HFFc6 (cell line): ENCODE results near the gene MRPL37. TPM values are rescaled to one million over a fixed set of nuclear protein-coding genes. Genes with fewer than 3 reads are reported as not detected.
"Not testable (repeated sequence)": the region's sequence is repeated elsewhere in the genome, so short reads cannot be mapped to it uniquely, and the experiment has no call there.

Source experiments
- DNase-seq: peaks from one replicate; pipeline ENCODE4 v3.0.0-alpha.2; 2018
- H3K27ac Mint-ChIP-seq: 2 replicates; pipeline ENCODE4 v1.8.0; 2020; ENCODE audit warnings: mild to moderate bottlenecking, mixed read lengths
- H3K27me3 Mint-ChIP-seq: 2 replicates; pipeline ENCODE4 v1.8.0; 2021; ENCODE audit warnings: mild to moderate bottlenecking, moderate library complexity, mixed read lengths; ENCODE audit not compliant: insufficient read depth
- H3K36me3 Mint-ChIP-seq: 2 replicates; pipeline ENCODE4 v1.8.0; 2021; ENCODE audit warnings: low read depth, mixed read lengths
- H3K4me1 Mint-ChIP-seq: 2 replicates; pipeline ENCODE4 v1.8.0; 2020; ENCODE audit warnings: low read depth, mixed read lengths
- H3K4me3 Mint-ChIP-seq: 2 replicates; pipeline ENCODE4 v1.8.0; 2020; ENCODE audit warnings: mild to moderate bottlenecking, moderate library complexity, mixed read lengths
- H3K9me3 Mint-ChIP-seq: 2 replicates; pipeline ENCODE4 v1.8.0; 2020; ENCODE audit warnings: mild to moderate bottlenecking, mixed read lengths
- CTCF ChIP-seq: fragments of 200-600 bp; sonication (generic); IDR thresholded peaks from 2 replicates; pipeline ENCODE4 v1.5.0; 2021; ENCODE audit warnings: antibody characterized with exemption, mild to moderate bottlenecking
- total RNA-seq, 6 experiments: library from RNA; stranded (reverse); fragmentation: NEBNext Ultra II Directional; extraction: Animal tissue kit (Norgen Biotek cat#: 25700); gene quantifications; 2 replicates in 1 of 6; 3 replicates in 5 of 6; pipeline ENCODE4 v1.2.3, GENCODE V29; 2021

The MRPL37 gene
- total RNA-seq, 6 experiments from 2014 or later: 119 to 135 (median 126) TPM

- no peak for TF ChIP-seq CTCF
- Mint-ChIP-seq H3K27me3 (peaks cover 3% of the 10 kb centered on the region), H3K4me3 (no peak overlapping the region), H3K27ac (peak overlapping the region; percentile 70), H3K36me3 (no peaks in the 10 kb centered on the region), H3K9me3 (no peaks in the 10 kb centered on the region), H3K4me1 (peaks cover 24% of the 10 kb centered on the region)
- peak; percentile 28 for DNase-seq
Observed at GRCh38 chr1:54229281-54229891, 29.4 kb downstream of the MRPL37 start.

GRCh38 chr1:54230507-54231339, 30.8 kb downstream of the MRPL37 start:
- H3K36me3 Mint-ChIP-seq: no peaks in the 10 kb centered on the region
- no peak for DNase-seq

GRCh38 chr1:54233196-54233595, 33.2 kb downstream of the MRPL37 start:
- DNase-seq, H3K4me3 Mint-ChIP-seq, H3K27ac Mint-ChIP-seq, H3K9me3 Mint-ChIP-seq, H3K27me3 Mint-ChIP-seq: not testable (repeated sequence)
- H3K4me1 Mint-ChIP-seq: peaks cover 13% of the 10 kb centered on the region
- peaks cover 13% of the 10 kb centered on the region for H3K36me3 Mint-ChIP-seq

More at GRCh38 chr1:54230507-54231339, 30.8 kb downstream of the MRPL37 start:
- Mint-ChIP-seq H3K27ac (no peak overlapping the region), H3K4me1 (peaks cover 24% of the 10 kb centered on the region), H3K27me3 (peaks cover under 1% of the 10 kb centered on the region), H3K9me3 (no peaks in the 10 kb centered on the region), H3K4me3 (no peak overlapping the region)
- no peak for TF ChIP-seq CTCF

- peaks cover 8% of the 10 kb centered on the region for H3K4me1 Mint-ChIP-seq
- no peak for TF ChIP-seq CTCF
- no peaks in the 10 kb centered on the region for H3K27me3 Mint-ChIP-seq
- H3K27ac Mint-ChIP-seq: no peak overlapping the region
- H3K9me3 Mint-ChIP-seq: no peaks in the 10 kb centered on the region
- peaks cover 13% of the 10 kb centered on the region for H3K36me3 Mint-ChIP-seq
- DNase-seq: no peak
- H3K4me3 Mint-ChIP-seq: no peak overlapping the region
Observed at GRCh38 chr1:54234284-54234683, 34.3 kb downstream of the MRPL37 start.

GRCh38 chr1:54237586-54237985, 37.6 kb downstream of the MRPL37 start:
- Mint-ChIP-seq H3K4me1 (no peaks in the 10 kb centered on the region), H3K27ac (no peak overlapping the region), H3K27me3 (peaks cover 2% of the 10 kb centered on the region), H3K36me3 (peaks cover 13% of the 10 kb centered on the region), H3K9me3 (no peaks in the 10 kb centered on the region), H3K4me3 (no peak overlapping the region)
- DNase-seq: no peak
- no peak for TF ChIP-seq CTCF
